Superior temporal gyrus (tissue), 1 donor: ENCODE measurements around the gene SMIM36.
"Not testable (repeated sequence)": the region's sequence is repeated elsewhere in the genome, so short reads cannot be mapped to it uniquely, and the experiment has no call there.

Source experiments
- DNase-seq: peaks from one replicate; pipeline ENCODE4 v3.0.0-alpha.2; 2016; ENCODE audit errors: extremely low spot score

Gene SMIM36

GRCh38 chr17:55413825-55414489 lies 97.3 kb downstream of the SMIM36 start:
- no peak for DNase-seq

- DNase-seq, result no peak
Observed at GRCh38 chr17:55411463-55411855, 99.8 kb downstream of the SMIM36 start.

GRCh38 chr17:55410722-55411462 lies 100.4 kb downstream of the SMIM36 start:
- DNase-seq, result no peak

- no peak for DNase-seq
Observed at GRCh38 chr17:55409030-55409800, 102.0 kb downstream of the SMIM36 start.

GRCh38 chr17:55407641-55408566 lies 103.3 kb downstream of the SMIM36 start:
- no peak for DNase-seq

- no peak for DNase-seq
Observed at GRCh38 chr17:55405600-55405999, 105.7 kb downstream of the SMIM36 start.

GRCh38 chr17:55404197-55404596 lies 107.1 kb downstream of the SMIM36 start:
- DNase-seq, result not testable (repeated sequence)

- DNase-seq, result no peak
Observed at GRCh38 chr17:55402374-55402773, 108.9 kb downstream of the SMIM36 start.
